GM23338 (cell line): ENCODE results near the gene UBXN11.

Experiments used
- CREB1 ChIP-seq: fragments of 250-450 bp; sonication (Bioruptor Pico); IDR thresholded peaks from 2 replicates; pipeline ENCODE4 v1.5.0; 2020; ENCODE audit warnings: low read depth, mild to moderate bottlenecking, moderate library complexity
- CTCF ChIP-seq, 2 experiments: fragments of 200-600 bp in 1 of 2; sonication (generic) in 1 of 2; conservative IDR thresholded peaks; 2 replicates each; pipeline versions ENCODE4 v1.5.1 to v1.6.1; 2016 to 2017; ENCODE audit warnings: antibody characterized with exemption in 2 of 2, low read depth in 2 of 2, mild to moderate bottlenecking in 2 of 2, moderate library complexity in 1 of 2
- ETS1 ChIP-seq: IDR thresholded peaks from 2 replicates; pipeline ENCODE4 v1.6.1; 2016; ENCODE audit warnings: antibody characterized with exemption
- EZH2 ChIP-seq: fragments of 200-600 bp; sonication (generic); IDR thresholded peaks from one replicate; pipeline ENCODE4 v1.8.0; 2017; ENCODE audit warnings: antibody characterized with exemption, mild to moderate bottlenecking, low read depth; ENCODE audit not compliant: unreplicated experiment
- EZH2phosphoT487 ChIP-seq: fragments of 200-600 bp; sonication (generic); IDR thresholded peaks from one replicate; pipeline ENCODE4 v1.8.1; 2018; ENCODE audit warnings: antibody characterized with exemption; ENCODE audit not compliant: unreplicated experiment
- JUNB ChIP-seq: IDR thresholded peaks from one replicate; pipeline ENCODE4 v1.6.1; 2016; ENCODE audit warnings: antibody characterized with exemption; ENCODE audit not compliant: unreplicated experiment
- NANOG ChIP-seq: IDR thresholded peaks from 2 replicates; pipeline ENCODE4 v1.6.1; 2016; ENCODE audit warnings: antibody characterized with exemption, borderline replicate concordance
- POLR2AphosphoS5 ChIP-seq: IDR thresholded peaks from 2 replicates; pipeline ENCODE4 v1.6.1; 2016; ENCODE audit warnings: antibody characterized with exemption, low read depth
- STAT1 ChIP-seq: IDR thresholded peaks from one replicate; pipeline ENCODE4 v1.6.1; 2016; ENCODE audit warnings: antibody characterized with exemption; ENCODE audit not compliant: unreplicated experiment
- ZNF114 ChIP-seq: fragments of 250-450 bp; sonication (Bioruptor Pico); IDR thresholded peaks from 2 replicates; pipeline ENCODE4 v1.5.0; 2020; ENCODE audit warnings: mild to moderate bottlenecking, moderate library complexity
- TF ChIP-seq, protein P1 (sequence below): fragments of 250-450 bp; sonication (Bioruptor Pico); IDR thresholded peaks from 2 replicates; pipeline ENCODE4 v1.5.0; 2020; ENCODE audit warnings: mild to moderate bottlenecking, moderate library complexity
- TF ChIP-seq, protein P2 (sequence below): IDR thresholded peaks from one replicate; pipeline ENCODE4 v1.6.1; 2018; ENCODE audit warnings: antibody characterized with exemption; ENCODE audit not compliant: unreplicated experiment

- no peak for TF ChIP-seq POLR2AphosphoS5
- TF ChIP-seq CTCF (conservative IDR thresholded peaks at IDR 0.05; ENCODE audit: low read depth in 2 of 2) = no peak
- no peak for TF ChIP-seq EZH2
- TF ChIP-seq ETS1 = no peak
- TF ChIP-seq CREB1 (CRISPR knock-in tag) = no peak
- TF ChIP-seq NANOG = no peak
- TF ChIP-seq, protein P1, sequence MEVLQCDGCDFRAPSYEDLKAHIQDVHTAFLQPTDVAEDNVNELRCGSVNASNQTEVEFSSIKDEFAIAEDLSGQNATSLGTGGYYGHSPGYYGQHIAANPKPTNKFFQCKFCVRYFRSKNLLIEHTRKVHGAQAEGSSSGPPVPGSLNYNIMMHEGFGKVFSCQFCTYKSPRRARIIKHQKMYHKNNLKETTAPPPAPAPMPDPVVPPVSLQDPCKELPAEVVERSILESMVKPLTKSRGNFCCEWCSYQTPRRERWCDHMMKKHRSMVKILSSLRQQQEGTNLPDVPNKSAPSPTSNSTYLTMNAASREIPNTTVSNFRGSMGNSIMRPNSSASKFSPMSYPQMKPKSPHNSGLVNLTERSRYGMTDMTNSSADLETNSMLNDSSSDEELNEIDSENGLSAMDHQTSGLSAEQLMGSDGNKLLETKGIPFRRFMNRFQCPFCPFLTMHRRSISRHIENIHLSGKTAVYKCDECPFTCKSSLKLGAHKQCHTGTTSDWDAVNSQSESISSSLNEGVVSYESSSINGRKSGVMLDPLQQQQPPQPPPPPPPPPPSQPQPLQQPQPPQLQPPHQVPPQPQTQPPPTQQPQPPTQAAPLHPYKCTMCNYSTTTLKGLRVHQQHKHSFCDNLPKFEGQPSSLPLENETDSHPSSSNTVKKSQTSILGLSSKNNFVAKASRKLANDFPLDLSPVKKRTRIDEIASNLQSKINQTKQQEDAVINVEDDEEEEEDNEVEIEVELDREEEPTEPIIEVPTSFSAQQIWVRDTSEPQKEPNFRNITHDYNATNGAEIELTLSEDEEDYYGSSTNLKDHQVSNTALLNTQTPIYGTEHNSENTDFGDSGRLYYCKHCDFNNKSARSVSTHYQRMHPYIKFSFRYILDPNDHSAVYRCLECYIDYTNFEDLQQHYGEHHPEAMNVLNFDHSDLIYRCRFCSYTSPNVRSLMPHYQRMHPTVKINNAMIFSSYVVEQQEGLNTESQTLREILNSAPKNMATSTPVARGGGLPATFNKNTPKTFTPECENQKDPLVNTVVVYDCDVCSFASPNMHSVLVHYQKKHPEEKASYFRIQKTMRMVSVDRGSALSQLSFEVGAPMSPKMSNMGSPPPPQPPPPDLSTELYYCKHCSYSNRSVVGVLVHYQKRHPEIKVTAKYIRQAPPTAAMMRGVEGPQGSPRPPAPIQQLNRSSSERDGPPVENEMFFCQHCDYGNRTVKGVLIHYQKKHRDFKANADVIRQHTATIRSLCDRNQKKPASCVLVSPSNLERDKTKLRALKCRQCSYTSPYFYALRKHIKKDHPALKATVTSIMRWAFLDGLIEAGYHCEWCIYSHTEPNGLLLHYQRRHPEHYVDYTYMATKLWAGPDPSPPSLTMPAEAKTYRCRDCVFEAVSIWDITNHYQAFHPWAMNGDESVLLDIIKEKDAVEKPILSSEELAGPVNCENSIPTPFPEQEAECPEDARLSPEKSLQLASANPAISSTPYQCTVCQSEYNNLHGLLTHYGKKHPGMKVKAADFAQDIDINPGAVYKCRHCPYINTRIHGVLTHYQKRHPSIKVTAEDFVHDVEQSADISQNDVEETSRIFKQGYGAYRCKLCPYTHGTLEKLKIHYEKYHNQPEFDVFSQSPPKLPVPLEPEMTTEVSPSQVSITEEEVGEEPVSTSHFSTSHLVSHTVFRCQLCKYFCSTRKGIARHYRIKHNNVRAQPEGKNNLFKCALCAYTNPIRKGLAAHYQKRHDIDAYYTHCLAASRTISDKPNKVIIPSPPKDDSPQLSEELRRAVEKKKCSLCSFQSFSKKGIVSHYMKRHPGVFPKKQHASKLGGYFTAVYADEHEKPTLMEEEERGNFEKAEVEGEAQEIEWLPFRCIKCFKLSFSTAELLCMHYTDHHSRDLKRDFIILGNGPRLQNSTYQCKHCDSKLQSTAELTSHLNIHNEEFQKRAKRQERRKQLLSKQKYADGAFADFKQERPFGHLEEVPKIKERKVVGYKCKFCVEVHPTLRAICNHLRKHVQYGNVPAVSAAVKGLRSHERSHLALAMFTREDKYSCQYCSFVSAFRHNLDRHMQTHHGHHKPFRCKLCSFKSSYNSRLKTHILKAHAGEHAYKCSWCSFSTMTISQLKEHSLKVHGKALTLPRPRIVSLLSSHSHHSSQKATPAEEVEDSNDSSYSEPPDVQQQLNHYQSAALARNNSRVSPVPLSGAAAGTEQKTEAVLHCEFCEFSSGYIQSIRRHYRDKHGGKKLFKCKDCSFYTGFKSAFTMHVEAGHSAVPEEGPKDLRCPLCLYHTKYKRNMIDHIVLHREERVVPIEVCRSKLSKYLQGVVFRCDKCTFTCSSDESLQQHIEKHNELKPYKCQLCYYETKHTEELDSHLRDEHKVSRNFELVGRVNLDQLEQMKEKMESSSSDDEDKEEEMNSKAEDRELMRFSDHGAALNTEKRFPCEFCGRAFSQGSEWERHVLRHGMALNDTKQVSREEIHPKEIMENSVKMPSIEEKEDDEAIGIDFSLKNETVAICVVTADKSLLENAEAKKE (CRISPR knock-in tag) = no peak
- TF ChIP-seq, protein P2, sequence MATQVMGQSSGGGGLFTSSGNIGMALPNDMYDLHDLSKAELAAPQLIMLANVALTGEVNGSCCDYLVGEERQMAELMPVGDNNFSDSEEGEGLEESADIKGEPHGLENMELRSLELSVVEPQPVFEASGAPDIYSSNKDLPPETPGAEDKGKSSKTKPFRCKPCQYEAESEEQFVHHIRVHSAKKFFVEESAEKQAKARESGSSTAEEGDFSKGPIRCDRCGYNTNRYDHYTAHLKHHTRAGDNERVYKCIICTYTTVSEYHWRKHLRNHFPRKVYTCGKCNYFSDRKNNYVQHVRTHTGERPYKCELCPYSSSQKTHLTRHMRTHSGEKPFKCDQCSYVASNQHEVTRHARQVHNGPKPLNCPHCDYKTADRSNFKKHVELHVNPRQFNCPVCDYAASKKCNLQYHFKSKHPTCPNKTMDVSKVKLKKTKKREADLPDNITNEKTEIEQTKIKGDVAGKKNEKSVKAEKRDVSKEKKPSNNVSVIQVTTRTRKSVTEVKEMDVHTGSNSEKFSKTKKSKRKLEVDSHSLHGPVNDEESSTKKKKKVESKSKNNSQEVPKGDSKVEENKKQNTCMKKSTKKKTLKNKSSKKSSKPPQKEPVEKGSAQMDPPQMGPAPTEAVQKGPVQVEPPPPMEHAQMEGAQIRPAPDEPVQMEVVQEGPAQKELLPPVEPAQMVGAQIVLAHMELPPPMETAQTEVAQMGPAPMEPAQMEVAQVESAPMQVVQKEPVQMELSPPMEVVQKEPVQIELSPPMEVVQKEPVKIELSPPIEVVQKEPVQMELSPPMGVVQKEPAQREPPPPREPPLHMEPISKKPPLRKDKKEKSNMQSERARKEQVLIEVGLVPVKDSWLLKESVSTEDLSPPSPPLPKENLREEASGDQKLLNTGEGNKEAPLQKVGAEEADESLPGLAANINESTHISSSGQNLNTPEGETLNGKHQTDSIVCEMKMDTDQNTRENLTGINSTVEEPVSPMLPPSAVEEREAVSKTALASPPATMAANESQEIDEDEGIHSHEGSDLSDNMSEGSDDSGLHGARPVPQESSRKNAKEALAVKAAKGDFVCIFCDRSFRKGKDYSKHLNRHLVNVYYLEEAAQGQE = no peak
- TF ChIP-seq STAT1 = no peak
- no peak for TF ChIP-seq JUNB
- no peak for TF ChIP-seq EZH2phosphoT487
- no peak for TF ChIP-seq ZNF114
Observed at GRCh38 chr1:26268290-26269197, 37.9 kb downstream of the UBXN11 start.
